T47D (cell line): ENCODE data around the gene TMEM31.
"Not testable (repeated sequence)": the region's sequence is repeated elsewhere in the genome, so short reads cannot be mapped to it uniquely, and the experiment has no call there.

Experiments
- DNase-seq, 2 experiments: peaks; one replicate each; pipeline versions ENCODE4 v3.0.0 to v3.0.0-alpha.2; 2011 to 2012; ENCODE audit warnings: low read depth in 1 of 2, low spot score in 1 of 2
- JUND ChIP-seq: IDR thresholded peaks from 2 replicates; pipeline ENCODE4 v1.6.1; 2012; ENCODE audit warnings: low read depth
- in situ Hi-C: cut with HindIII; loops from 2 replicates; pipeline ENCODE4 v1.10.0; 2016; ENCODE audit warnings: low sequenced_read_pairs, low pct_unique_long_range_greater_than_20kb

Gene TMEM31

DNA sequence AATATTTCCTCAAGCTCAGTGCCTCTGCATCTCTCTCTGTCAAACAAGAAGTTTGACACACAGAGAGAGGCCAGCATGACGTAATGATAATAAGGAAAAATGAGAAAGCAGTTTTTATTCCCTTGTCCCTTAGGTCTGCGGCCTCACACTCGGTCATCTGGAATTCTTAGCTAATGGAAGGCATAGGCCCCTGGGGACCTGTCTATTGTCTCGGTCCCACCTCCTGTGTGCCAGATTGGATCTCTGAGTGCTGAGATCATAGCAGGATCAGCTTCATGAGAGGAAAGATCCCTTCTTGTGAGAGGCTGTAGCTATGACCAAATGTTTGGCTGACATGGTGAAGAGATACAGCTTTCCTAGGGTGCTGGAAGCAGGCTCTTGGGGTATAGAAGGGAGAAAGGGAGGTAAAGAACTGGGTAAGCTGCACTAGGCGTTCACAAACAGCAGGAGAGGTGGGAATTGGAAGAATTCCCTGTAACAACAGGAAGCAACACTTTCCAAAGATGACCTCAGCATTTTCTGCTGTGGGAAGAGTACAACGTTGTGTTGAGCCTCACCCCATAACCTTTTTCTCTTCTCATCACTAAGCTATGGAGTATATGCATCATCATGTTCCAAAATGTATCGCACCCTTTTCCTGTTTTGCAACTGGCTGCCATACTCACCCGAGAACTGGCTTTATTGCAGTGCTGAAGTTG, 20.2 kb downstream of the TMEM31 start:
- no peak for DNase-seq
- in situ Hi-C loops, result no loop called here

DNA sequence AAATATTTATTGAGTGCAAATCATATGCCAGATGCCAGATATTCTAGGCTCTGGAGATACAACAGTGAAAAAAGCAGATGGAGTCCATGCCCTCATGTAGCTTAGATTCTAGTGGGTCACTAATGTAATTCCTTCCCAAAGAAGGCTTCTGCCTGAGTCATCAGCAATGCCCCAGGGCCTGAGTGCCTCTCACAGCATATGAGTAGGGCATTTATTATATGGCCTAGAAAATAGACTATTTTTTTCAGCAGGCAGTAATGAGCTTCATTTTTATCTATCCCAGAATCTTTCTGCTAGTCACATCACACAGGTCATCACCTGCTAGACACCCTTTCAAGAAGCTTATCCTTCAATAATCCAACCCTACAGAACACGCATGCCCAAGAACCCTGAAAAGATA, 22.3 kb downstream of the TMEM31 start:
- no peak for TF ChIP-seq JUND
- in situ Hi-C loops, result no loop called here
- no peak for DNase-seq

More for the DNA sequence above, 20.2 kb downstream of the TMEM31 start:
- no peak for TF ChIP-seq JUND

DNA sequence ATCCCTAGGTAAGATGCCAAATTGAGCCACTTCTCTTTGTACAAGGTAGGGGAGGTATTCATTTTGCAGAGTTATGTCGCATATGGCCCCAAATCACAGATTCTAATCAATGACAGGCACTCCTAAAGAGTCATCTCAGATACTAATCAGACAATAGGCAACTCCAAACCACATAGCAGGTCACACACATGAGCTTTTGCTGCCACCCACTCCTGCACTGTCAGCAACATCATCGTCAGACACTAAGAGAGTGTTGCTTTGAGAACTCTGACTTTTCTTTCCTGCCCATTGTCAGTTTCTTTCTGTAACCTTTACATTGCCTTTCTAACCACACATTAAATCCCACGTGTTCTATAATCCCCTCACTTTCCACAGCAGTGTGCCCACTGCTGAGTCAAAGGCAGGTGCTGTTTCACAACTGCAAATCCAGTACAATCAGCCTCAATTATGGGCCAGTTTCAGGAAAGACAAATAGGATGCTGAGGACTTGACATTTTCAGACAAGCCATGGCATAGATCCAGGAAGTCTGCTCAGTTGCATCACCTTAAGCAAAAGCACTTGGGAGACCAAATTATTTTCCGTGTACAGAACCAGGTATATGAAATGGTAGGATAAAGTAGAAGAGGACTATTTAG, 23.5 kb downstream of the TMEM31 start:
- TF ChIP-seq JUND, result no peak
- DNase-seq, result peak in 1 of 2 experiments; percentile 2
- in situ Hi-C loops, result no loop called here

DNA sequence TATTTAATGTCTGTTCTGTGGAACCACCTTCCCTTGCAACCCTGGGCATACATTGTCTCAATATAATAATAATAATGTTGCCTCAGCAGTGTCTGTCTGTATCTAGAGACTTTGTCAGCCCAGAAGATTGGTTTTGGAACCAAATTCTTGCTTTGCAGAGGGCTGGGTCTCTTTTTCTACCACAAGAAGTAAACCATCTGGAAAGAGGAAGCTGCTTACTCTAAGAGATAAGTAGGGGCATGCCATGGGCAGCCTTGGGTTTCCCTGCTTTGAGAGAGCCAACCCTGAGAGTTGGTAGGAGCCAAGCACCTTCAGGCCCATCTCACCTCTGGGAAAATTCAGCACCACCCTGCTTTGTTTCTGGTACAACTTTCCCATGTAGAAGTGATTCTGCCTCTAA, 27.0 kb downstream of the TMEM31 start:
- in situ Hi-C loops, result no loop called here
- TF ChIP-seq JUND, result no peak

DNA sequence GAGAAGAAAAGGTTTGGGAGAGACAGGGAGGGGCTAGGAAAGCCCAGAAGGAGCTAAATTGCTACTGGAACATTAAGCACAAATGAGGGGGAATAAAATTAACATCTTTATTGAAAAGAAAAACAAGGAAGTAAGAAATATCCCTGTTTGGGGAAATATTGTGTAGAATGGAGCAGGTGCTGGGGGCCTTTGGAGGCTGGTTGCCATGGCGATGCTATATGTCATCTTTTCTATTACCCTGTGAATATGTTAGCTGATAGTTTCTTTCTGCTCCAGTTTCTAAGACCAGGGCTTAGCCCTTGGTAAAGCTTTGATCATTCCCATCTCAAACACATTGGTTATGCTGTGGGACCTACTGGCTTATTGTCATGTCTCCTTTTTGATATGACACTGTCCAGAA, 28.7 kb downstream of the TMEM31 start:
- no peak for TF ChIP-seq JUND
- DNase-seq, result no peak
- in situ Hi-C loops, result no loop called here

More for the DNA sequence above, 27.0 kb downstream of the TMEM31 start:
- no peak for DNase-seq

DNA sequence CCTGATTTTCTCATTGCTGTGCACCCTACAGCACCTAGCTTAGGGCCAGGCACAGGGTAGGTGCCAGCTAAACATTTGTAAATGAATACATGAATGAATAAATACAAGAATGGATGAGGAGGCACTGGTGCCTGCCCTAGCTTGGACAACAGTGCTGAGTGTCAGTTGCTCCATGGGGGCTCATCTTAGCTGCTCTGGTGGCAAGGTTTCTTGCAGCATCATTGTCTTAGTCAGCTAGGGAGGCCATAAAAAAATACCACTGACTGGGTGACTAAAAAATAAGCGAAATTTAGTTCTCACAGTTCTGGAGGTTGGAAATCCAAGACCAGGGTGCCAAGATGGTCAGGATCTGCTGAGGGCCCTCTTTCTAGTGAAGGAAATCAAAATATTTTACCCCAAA, 31.2 kb downstream of the TMEM31 start:
- no peak for DNase-seq
- TF ChIP-seq JUND, result no peak
- in situ Hi-C loops, result no loop called here

DNA sequence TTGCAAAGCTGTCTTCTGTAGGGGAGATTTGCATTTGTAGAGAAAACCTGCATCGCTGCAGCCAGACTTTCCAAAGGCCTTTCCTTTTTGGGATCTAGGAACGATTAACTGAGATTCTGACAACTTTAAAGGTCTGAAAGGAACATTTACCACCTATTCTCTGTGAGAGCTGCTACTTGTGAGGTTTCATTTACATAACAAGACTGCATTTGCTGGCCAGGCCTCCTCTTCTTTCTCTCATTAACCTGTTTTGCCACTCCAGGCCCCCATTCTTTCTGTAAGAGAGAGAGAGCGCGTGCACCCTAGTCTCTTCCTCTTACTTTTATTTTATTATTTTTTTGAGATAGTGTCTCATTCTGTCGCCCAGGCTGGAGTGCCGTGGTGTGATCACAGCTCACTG, 31.6 kb downstream of the TMEM31 start:
- no peak for DNase-seq
- no peak for TF ChIP-seq JUND
- in situ Hi-C loops, result no loop called here

DNA sequence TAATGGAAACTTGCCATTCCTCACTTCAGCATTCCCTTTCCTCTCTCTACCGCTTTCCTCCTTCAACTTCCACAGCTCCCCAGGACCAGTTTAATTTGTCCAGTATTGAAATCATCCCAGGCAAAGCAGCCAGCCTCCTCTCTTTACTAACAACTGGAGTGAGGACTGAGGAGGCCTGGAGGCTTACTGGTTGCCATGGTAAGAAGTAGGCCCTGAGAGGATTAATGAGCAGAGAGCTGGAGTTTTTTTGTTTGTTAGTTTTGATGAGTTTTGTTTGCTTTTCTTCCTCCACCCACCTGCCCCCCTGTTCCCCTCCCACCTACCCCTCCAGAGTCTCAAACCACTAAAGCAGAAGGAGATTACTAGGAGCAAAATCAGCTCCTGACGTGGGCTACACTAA, 36.5 kb downstream of the TMEM31 start:
- TF ChIP-seq JUND, result no peak
- no peak for DNase-seq
- in situ Hi-C loops, result no loop called here

DNA sequence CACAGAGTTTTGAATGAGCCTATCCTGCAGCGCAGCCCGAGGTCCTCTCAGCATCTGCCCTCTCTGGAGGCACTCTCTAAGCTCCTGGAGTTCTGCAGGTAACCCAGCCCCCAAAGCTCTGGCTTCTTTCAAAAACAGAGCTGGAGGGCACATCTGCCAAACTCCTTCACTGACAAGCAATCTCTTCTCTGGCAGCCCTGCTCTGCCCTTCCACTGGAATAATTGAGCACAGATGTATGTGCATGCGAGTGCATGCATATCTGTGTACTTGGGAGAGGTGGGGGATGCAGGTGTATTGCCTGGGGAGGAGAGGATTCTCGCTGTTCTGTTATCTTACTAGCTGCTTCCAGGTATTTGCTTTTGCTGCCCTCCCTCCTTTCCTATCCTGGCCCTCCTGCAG, 43.7 kb downstream of the TMEM31 start:
- in situ Hi-C loops, result no loop called here
- DNase-seq, result no peak
- TF ChIP-seq JUND, result no peak

DNA sequence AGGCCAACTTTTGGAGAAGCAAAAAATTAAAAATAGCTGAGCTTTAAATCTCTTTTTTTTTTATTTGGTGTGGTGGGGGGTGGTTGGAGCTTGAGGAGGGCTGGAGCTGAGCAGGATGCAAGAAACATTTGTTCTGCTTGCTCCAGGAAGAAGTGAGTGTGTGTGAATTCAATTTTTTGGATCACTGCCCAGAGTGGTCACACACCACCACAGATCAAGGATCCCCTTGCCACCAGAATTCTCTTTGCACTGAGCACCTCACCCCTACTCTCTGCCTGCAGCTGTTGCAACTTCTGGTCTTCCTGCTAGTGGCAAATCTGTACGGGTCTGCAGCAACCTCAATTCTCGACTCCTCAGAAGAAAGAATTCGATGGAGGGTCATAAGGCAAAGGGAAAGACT, 46.0 kb downstream of the TMEM31 start:
- in situ Hi-C loops, result no loop called here
- TF ChIP-seq JUND, result no peak
- DNase-seq, result no peak

DNA sequence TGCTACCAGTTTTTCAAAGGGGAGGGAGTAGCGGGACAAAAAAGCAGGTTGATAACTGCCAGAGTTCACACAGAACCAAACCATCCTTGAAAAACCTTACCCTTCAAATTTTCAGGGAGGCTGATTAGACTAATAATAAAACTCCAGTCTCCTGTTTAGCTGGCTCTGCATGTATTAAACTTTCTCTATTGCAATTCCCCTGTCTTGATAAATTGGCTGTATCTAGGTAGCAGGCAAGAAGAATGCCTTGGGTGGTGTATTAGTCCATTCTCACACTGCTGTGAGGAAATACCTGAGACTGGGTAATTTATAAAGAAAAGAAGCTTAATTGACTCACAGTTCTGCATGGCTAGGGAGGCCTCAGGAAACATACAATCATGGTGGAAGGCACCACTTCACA, 47.8 kb downstream of the TMEM31 start:
- no peak for DNase-seq
- TF ChIP-seq JUND, result no peak
- in situ Hi-C loops, result no loop called here

DNA sequence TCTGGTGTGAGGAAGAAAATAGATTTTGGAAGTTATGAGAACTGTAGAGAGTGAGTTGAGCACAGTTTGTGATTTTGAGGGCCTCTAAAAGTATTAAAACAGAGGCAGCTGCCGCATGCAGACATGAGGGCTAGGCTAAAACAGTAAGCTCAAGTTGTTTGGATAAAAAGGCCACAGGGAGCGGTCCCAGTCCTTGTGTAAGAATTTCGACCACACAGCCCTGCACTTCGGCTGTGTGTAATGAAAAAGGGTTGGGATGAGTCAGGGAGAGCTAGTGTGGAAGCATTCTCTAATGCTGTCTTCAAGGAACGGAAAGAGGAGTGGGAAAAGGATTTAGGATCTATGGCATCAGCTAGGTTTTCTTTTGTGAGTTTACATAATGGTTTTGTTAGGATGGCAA, 52.8 kb downstream of the TMEM31 start:
- DNase-seq, in situ Hi-C loops: not testable (repeated sequence)
